ENCODE measurements around the gene NEDD4L.
A peak's percentile ranks its signal among the peaks of the same experiment; 100 is the strongest.

The NEDD4L gene

GRCh38 chr18:58398648-58399398 lies 354.8 kb downstream of the NEDD4L start:
- no peak for DNase-seq (ENCODE audit: low spot score)

DNA sequence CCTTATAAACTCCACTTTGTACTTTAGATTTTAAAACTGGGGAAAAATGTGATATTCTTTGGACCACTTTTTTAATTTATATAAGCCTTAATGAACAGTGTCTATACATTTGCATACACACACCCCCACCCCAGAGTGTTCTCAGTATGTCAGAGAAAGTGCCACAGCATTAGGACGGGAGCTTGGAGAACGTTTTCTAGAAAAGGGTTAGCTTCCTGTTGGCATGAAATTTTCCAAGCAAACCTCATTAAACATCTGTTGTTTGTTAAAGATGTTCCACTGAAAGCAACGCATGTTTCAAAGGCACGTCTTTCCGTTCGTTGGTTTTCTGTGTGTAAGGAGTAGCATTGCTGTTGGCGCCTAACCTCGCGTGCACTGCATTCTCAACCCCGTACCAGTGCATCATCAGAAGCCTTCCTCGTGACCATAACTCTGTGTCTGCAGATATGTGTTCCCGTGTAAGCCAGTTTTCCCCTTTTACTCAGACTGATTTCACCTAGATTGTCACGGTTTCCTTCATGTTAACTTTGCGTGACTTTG lies 356.4 kb downstream of the NEDD4L start:
- no peak for DNase-seq (ENCODE audit: low spot score)

- no peak for DNase-seq (ENCODE audit: low spot score)
Observed at GRCh38 chr18:58401191-58401590, 357.2 kb downstream of the NEDD4L start.

GRCh38 chr18:58402247-58402646 lies 358.2 kb downstream of the NEDD4L start:
- peak; percentile 75 for DNase-seq (ENCODE audit: low spot score)

DNA sequence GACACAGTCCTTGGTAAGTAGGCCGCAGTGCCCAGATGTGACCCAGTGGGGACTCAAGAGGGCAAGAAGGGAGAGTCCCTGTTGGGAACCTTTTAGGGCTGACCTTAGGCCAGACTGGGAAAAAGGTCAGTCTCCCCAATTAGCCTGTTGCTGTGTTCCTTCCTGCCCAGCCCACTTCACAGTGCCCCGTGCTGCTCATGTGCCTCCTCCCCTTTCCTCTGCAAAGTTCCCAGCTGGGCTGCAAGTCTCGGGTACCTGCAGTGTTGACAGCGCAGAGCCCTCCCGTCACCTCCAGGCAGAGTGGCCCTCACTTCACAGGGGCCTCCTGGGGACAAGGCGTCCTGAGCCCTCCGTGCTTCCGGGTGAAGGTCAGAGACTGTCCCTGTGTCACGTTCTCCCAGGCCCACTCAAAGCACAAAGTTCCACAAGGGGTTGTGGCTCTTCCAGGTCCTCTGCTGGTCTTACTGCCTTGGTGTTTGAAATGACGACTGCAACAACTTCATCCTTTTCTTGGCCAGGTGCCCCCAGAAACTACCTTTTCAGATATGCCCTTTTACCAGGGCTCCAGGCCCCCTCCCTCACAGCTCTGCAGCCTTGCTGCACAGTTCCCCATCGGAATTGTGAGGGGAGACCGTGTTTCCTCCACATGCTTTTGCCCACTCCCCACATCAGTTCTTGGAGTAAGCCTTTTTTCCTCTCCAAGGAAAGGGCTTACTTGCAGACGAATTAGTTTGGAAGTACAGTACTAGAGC lies 359.1 kb downstream of the NEDD4L start:
- DNase-seq (ENCODE audit: low spot score) = no peak

GRCh38 chr18:58403799-58404455 lies 359.9 kb downstream of the NEDD4L start:
- DNase-seq (ENCODE audit: low spot score) = no peak

DNA sequence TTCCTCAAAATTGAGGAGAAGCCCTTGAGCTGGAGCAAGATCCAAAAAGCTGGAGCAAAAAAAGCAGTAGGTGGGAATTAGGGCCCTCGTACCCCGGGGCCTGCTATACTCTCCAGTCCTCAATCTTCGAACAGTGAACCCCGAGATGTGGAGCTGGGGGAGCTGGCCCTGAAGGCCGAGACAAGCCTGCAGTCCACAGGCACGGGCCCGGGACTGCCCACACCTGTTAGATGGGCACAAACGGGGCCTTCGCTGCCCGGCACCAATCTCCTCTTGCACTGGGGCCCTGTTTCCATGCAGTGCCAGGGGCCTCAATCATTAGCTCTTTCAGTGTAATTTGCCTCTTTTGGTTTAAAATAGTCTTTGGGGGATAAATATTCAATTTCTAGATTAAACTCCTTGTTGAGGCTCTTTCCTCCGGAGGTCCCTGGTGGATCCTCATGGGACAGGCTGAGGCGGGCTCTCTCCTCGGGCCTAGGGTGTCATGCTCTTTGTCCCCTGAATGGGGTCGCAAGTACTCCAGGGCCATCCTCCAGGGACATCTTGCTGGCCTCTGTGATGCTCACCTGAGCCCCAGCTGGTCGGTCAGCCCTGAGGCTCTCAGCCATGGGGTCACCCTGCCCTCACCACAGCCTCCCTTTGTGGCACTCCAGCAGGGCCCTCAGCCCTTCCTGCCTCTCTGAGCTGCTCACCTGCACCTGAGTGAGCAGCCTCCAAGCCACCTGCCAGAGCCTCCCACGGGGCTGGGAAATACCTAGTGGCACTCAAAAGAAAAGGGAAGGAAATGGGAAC lies 361.3 kb downstream of the NEDD4L start:
- no peak for DNase-seq (ENCODE audit: low spot score)

DNA sequence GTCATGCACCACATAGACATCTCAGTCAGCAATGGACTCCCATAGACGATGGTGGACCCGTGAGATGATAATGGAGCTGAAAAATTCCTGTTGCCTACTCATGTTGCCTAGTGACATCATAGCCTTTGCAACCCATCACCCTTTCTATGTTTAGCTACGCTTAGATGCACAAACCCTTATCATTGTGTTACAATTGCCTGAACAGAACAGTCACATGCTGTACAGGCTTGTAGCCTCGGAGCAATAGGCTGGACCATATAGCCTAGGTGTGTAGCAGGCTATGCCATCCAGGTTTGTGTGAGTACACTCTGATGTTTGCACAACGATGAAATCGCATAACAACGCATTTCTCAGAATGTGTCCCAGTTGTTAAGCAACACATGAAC lies 363.2 kb downstream of the NEDD4L start:
- peak; percentile 42 for DNase-seq (ENCODE audit: low spot score)

GRCh38 chr18:58407649-58408407 lies 363.8 kb downstream of the NEDD4L start:
- no peak for DNase-seq (ENCODE audit: low spot score)

DNA sequence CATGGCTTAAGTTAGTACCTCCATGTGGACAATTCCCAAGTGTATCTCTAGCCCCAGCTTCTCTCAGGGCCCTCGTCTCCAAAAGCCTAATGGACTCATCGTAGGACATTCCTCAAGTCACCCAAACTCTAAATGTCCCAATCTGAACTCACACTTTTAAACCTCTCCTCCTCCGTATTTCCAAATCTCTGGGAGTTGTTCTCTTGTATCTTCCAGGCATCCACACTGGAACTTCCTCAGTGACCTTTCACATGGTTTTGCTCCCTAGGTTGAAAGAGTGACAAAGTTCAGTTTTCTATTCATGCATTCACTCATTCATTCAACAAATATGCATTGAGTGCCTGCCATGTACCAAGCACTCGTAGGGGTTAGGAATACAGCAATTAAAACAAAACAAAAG lies 364.6 kb downstream of the NEDD4L start:
- no peak for DNase-seq (ENCODE audit: low spot score)

- no peak for DNase-seq (ENCODE audit: low spot score)
Observed at GRCh38 chr18:58409802-58410445, 365.9 kb downstream of the NEDD4L start.

GRCh38 chr18:58411323-58411722 lies 367.3 kb downstream of the NEDD4L start:
- DNase-seq (ENCODE audit: low spot score) = no peak

- no peak for DNase-seq (ENCODE audit: low spot score)
Observed at GRCh38 chr18:58412844-58413666, 369.0 kb downstream of the NEDD4L start.

GRCh38 chr18:58413667-58414628 lies 369.9 kb downstream of the NEDD4L start:
- DNase-seq (ENCODE audit: low spot score) = no peak

DNA sequence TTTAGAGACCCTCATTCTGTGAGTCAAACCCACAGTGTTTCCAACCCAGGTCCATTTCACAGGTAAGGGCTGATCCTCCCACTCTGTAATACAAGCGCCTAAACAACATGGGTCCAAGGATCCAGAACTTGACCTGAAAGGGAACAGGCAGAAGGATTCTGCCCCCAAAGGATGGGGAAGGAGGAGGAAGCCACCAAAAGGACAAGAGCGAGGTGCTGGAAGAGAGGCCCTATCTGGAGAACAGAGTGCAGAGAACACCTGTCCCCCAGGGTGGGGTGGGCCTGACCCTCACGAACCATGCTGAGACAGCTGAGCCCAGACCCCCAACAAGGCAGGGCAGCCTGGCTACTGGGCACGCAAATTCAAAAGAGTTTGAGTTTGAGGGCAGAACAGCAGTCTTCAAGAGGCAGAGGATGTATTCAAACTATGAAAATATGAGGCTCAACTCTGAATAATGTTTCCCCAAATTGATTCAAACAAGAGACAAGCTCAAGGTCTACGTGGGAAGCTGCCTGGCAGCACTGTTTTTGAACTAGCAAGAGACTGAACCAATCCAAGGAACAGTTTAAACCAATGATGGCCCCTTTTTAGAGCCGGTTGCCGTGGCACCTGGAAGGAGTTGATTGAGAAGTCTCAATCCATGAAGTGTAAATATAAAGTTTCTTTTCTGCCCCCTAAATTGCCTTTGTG lies 372.1 kb downstream of the NEDD4L start:
- DNase-seq (ENCODE audit: low spot score) = no peak

DNA sequence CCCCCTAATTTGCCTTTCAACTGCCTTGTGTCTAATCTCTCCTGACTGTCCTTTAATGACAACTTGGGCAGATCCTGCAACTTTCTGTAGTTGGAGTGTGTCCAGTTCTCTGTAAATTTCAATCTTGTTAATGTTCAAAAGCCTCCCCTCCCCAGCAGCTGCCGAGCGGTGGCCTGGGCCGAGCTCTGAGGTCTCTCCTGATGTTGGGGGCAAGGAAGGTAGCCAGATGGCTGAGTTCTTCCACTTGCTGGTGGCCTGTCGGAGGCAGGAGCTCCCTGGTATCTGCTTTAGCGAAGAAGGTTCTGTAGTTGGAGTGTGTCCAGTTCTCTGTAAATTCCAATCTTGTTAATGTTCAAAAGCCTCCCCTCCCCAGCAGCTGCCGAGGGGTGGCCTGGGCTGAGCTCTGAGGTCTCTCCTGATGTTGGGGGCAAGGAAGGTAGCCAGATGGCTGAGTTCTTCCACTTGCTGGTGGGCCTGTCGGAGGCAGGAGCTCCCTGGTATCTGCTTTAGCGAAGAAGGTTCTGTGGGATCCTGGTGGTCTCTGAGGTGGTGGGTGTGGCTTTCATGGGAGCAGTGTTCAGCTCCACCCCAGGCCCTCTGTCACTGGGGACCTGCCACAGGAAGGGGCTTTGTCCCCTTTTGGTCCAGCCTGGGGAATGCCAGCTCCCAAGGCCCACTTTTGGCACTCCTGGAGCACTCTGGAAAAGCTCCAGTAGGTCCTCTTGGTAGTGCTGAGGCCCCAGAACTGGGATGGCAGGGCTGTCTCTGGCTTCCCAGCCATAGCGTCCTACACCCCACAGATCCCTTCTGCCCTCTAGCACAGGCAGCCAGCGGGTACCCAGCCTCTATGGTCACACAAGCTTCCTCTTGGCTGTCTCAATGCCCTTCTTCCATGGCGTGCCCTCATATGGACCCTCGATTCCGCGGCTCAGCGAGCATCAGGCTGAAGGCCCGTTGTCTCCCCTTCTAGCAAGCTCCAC lies 373.0 kb downstream of the NEDD4L start:
- peak; percentile 53 for DNase-seq (ENCODE audit: low spot score)

DNA sequence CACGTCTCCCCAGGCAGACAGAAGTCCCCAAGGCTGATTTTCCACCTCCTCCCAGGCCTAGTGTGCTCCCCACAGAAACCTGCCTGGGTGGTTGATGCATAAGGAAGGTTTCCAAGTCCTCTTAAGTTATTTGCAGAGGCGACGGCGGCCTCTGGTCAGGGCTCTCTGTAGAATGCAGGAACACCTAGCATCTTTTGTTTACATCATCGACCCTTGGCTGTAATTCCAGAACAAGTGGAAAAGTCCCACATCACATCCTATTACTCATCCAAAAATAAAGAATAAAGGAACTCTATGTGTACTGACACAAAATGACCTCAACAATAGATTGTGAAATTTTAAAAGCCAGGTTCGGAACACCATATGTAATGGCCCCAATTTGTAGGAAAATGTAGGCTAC lies 373.7 kb downstream of the NEDD4L start:
- DNase-seq (ENCODE audit: low spot score) = peak; percentile 43
